Hematopoietic multipotent progenitor cell treated with erythropoietin and hydrocortisone succinate and interleukin-3 and kit ligand, for 17 days (in vitro differentiated cells): Measurements from ENCODE around the gene SCN4A.
"Not testable (repeated sequence)": the region's sequence is repeated elsewhere in the genome, so short reads cannot be mapped to it uniquely, and the experiment has no call there.

ENCODE experiments used
- DNase-seq: peaks from one replicate; pipeline ENCODE4 v3.0.0-alpha.2; 2015; ENCODE audit warnings: low spot score

The SCN4A gene

DNA sequence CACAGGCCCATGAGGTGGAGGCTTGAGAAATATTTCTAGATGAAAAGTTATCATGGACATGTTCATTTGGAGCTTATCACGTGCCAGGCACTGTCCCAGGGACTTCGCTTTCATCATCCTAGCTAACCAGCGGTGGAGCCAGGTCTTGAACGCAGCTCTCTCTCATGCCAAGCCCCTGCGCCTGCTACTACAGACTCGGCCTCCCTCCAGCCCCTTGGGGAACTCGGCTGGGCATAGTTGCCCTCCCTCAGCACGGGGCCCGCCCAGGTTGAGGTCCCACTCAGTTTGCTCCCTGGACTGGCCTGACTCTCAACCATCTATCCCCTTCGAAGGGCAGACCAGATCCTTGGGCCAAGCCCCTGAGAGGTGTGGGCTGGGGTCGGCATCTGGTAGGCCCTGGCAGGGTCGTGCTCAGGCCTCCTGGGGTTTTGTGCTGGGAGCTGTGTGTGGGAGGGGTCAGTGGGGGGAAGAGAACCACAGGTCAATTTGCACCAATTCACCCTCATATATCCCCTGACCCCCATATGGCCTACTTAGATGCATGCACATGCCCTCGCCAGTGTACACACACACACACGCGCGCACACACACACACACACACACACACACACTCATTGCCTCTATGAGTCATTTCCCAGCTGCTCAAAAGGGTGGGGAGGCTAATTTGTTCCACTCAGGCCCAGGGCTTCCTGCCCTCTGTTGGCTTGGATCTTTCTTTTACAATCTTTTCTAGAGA is 12.1 kb upstream of the SCN4A start:
- DNase-seq, result no peak

DNA sequence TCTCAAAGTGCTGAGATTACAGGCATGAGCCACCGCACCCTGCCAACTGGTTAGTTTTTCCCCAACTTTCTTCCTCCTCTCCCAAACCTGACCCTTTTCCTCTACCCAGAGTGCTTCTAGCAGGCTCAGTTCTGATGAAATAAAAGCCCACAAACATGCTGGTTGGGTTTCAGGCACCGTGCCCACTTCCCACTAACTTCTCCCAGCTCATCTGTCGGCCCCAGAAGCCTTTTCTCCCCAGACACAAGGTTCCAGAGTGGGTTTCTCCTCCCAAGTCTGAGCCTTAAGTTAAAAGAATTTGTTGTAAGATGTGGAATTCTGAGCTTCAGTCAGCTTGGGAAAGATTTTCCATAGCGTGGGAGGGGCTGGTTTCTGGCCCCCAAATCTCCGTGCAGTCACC is 11.5 kb upstream of the SCN4A start:
- no peak for DNase-seq

DNA sequence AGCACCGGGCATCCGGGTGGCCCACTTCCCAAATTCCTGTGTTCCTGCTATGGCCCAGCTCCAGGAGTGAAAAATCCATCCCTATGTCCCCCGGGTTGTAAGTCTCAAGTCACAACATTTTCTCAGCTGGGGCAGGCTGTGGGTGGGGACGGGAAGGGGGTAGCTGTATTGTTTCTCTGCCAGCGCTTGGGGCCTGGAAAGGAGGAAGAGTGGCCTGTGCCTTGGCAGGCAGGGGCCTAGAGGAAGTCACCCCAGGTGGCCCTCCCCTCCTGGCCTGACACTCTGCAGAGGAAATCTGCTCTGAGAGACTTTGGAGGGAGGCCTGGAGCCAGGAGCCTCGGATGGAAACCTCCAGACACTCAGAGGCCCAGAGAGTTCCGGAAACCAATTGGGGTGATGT is 10.6 kb upstream of the SCN4A start:
- DNase-seq, result no peak

DNA sequence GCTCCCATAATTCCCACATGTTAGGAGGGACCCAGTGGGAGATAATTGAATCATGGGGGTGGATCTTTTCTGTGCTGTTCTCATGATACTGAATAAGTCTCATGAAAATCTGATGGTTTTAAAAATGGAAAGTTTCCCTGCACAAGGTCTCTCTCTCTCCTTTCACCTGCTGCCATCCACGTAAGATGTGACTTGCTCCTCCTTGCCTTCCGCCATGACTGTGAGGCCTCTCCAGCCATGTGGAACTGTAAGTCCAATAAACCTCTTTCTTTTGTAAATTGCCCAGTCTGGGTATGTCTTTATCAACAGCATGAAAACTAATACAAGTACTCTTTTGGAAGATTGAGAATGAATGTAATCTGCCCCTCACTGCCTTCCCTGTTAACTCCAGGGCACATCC is 9.9 kb upstream of the SCN4A start:
- not testable (repeated sequence) for DNase-seq

DNA sequence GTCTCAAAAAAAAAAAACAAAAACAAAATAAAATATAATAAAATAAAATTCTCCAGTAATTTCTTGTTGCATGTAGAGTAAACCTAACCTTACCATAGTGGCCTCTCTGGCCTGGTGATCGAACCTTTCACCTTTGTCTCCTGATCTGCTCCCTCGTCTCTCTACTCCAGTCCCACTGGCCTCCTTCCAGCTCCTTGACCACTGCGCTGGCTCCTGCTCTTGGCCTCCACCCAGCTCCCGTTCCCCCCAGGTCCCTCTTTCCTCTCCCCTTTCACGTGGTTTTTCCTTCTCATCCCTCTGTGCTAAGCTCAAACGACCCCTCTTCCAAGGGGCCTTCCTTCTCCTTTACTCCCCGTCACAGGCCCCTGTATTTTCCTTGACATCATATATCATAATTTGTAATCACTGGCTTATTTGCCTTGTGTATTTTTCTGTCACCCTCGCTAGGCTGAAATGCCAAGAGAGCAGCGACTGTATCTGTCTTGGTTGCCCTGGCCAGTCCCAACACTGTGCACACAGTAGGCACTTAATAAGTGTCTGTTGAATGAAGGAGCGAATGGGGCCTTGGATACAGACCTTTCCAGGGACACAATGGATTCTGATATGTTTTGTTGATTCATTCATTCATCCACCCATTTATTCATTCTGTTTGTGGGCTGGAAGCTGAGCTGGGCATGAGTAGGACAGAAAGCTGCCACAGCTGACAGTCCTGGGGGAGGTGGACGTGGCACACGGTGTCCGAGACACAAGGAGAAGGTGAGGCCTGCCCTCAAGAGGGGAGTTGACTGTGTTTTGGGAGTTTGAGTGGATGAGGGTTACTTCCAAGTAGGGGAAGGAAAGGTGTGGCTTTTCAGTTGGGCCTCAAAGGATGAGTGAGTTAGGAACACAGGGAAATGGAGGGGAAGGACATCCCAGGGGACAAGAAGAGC is 5.8 kb upstream of the SCN4A start:
- DNase-seq, result no peak

DNA sequence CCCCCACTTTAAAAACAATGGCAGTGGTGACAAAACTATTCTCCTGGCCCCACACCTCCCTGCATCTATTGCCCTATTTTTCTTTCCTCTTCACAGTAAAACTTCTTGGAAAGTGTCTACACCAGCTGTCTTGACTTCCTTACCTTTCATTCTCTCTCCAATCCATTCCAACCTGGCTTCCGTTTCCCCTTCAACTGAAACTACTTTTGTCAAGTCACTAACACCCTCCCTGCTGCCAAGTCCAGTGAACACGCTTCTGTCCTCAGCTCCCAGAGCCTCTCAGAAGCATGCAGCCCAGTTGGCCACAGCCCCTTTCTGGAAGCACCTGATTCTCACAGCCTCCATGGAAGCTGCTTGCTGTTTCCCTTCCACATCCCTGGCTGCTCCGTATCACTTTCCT is 4.0 kb upstream of the SCN4A start:
- peak; percentile 34 for DNase-seq

DNA sequence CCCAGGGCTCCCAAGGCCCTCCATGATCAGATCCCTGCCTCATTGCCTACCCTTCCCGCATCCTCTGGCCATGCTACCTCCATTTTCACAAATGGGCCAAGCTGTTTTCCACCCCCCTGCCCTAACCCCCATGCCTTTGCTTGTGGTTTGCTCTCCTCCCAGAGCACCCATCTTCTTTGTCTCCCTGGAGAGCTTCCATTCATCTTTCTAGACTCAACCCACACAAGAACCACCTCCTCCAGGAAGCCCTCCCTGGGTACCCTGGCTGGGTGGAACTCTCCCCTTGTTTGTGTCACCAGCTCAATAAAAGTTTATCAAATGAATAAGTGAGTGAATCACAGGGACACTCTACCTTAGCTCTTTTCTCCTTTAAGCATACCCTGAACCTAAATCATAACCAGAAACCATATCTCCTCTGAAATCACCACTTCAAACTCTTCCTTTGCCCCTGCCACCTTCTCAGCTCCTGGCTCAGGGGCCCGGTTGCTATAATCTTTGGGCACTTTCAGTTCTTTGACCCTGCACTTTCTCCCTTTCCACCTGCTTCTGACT is 2.9 kb upstream of the SCN4A start:
- DNase-seq, result no peak

DNA sequence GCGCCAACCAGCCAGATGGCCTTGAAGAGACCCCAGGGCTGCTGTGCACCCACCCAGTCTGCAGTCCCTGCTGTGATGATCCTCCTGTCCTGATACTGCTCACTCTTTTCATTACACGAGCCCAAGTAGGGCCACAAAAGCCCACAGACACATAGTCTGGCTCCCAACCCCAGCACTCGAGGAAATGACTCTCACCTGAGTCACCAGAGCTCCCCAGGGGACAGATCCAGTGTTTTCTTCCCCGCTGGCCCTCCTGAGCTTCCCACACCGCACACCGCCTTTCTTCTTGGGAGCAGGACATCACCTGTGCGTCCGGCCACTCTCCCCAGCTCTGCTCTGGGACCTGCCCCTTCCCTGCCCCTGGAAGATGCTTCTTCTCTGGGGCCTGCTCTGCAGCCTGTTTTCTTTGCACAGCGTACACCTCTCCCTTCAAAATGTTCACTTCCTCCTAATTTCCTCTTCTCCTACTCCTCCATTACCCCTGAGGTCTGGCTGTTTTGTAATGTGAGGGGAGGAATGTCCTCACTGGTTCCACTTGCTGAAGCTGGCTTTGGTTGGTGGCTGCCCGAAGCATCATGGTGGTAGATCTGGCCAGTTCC is 2.0 kb upstream of the SCN4A start:
- no peak for DNase-seq

DNA sequence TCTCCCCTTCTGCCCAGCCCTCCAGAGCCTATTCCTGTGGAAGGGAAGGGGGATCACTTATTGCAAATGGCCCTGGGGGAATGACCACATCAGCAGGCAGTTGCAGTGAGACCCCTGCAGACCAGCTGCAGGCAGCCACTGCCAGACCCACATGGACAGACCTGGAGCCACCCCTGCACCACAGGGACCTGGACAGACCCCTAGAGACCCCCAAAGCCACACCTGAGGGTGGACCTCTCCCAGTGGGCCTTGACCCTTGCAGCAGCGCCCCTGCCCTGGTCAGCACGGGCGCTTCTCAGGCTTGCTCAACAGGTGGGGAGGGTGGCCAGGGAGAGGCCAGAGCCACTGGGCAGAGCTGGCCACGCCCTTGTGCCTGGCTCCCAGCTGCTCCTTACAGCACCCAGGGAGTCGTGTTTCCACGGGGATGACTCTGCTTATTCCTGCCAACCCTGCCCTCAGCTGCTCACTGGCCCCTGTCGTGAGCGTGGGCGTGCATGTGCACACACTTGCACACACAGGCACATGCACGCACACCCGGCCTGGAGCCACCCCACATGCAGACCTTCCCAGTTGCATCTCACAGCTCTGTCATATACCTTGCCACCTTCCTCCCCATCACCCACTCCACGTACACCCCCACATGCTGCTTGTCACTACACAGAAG is 1.3 kb upstream of the SCN4A start:
- DNase-seq, result no peak

DNA sequence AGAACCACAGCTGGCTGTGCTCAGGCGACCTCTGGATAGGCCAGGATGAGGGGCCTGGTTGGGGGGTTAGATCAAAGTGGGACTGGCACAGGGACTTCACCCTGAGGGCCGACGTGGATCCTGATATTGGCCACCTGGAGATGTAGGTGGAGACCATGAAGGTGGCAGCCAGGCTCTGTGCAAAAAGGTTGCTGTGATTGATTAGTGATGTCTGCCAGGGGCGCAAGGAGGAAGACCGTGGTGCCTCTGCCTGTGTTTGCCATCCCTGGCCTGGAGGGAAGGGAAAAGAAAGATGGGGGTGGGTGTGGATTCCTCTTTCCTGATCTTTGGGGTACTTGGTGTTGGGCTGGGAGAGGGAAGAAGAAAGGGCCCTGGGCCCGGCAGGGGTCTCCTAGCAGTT is 529 bp upstream of the SCN4A start:
- DNase-seq, result no peak

DNA sequence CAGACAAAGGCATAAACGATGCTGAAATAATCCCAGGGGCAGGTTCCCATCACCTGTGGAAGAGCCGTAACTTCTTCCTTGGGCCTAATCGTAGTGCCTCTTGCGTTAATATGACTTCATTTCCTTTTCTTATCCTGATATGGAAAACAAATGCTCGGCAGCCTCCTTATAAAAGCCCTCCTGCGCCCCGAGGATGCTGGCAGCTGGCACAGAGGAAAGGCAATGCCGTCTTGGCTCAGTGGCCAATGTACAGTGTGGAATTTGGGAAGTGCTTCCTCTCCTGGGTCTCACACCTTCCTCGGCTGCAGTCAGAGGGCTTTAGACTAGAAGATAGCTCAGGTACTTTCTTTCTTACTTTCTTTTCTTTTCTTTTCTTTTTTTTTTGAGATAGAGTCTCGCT is 3.4 kb downstream of the SCN4A start:
- no peak for DNase-seq

DNA sequence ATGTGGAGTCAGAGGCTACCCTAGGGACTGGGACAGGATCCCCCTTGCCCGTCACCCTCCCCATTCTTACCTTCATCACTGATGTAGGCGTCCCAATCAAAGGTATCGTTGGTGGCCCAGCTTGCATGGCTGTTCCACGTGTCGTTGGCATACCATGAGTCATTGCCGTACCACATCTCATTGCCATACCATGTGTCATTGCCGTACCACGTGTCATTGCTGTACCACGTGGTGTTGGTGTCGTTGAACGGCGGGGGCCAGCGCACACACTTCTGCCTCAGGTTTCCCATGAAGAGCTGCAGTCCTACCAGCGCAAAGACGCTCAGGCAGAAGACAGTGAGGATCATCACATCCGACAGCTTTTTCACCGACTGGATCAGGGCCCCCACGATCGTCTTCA is 4.8 kb downstream of the SCN4A start:
- DNase-seq, result no peak

DNA sequence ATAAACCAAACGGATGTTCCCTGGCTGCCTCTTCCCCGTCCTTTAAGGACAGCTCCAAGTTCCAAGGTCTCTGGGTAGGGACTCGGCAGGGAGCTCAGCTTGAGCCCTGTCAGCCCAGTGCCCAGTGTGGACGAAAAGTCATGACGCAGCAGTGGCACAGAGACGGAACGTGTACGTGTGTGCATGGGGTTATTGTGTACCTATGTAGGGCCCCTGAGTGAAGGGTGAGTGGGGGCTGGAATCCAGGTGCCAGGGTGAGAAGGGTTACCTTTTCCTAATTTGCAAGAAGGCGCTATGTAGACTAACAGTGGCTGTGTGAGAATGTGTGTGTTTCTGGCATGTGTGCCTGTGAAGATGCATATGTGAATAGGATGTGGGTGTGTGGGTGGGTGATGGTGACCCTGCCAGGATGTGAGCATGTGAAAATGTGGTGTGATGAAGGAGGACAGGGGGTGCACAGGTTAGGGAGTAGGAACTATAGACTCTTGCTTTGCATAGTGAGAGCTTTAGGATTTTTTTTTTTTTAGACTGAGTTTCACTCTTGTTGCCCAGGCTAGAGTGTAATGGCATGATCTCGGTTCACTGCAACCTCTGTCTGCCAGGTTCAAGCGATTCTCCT is 6.0 kb downstream of the SCN4A start:
- no peak for DNase-seq

DNA sequence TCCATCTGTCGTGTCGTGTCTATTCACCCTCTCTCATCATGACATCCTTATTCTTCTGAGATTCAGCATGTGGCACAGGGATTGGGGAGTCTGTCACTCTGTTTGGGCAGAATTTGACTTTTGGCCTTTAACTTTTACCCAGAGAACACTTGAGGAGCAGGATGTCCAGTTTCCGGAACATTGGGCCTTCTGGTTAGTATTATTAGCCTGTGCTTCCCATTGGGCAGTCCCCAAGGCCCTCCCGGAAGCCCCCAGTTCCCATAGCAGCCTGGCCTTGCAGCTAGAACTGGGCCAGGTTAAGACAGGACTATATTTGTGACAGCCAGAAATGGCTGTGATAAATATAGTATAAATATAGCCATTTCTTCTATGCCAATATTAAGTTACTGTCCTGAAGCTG is 9.6 kb downstream of the SCN4A start:
- DNase-seq, result no peak

DNA sequence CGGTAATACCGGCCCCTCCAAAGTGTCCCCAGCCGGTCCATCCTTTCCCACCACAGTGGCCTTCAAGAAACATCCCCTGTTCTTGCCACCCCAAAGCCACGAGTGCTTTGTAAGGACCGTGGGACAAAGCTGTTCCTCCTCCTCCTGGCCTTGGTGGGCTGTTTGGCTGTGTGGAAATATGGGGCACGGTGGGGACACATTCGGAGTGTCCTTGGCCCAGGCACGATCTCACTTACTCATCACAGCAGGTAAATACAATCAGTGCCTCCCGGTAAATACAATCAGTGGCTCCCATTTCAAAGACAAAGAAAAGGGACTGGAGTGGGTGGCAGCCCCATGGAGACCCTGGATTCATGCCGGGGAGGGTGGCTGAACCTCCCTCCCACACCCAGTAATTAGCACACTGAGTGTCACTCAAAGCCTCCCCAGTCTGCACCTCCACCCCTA is 10.4 kb downstream of the SCN4A start:
- no peak for DNase-seq

DNA sequence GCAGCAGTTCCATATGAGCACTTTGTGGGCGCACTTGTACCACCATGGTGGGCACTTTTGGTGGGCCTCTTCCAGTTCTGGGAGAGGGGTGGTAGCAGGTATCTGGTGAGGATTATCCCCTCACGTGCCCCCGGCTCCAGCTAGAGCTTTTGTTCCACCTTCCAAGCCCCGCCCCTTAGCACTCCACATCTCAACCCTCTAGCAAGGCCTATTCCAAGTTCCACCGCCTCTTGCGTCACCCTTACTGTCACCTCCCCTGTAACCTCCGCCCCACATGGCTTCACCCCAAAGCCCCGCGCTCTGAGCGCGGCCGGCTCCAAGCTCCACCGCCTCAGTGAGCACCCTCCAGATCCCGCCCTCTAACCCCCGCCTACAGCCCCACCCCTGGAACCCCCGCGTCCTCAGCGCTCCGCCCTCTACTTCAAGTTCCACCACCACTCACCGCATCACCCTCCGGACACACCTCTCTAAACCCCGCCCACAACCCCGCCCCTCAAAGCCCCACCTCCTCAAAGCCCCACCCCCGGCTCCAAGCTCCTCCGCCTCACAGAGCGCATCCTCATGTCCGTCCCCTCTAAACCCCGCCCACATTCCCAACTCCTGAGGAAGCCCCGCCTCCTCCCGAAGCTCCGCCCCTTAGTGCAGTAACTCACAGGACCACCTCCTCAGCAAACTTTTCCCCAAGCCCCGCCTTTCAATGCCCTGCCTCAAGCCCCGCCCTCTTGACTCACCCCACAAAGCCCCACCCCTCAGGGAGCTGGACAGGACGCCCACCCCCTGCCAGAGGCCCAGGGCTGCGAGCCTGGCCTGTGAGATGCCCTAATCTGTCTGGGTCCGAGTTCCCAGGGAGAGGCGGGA is 11.1 kb downstream of the SCN4A start:
- peak; percentile 69 for DNase-seq

DNA sequence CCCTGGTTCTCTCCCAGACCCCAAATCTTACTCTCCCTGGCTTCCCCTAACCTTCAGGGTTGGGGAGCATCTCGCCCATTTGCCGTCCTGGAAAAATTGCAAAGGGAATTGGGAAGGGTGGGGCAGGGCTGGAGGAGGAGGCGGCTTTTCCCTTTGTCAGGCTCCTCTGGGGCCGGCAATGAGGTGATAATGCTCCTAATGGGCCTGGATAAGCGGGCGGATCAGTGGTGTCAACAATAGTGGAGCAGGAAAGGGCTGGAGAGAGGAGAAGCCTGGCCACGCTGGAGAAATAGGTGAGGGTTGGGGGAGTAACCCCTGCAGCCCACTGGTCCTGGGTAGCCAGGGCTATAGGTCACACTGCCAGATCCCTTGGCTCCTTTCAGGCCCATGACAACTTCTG is 12.3 kb downstream of the SCN4A start:
- DNase-seq, result no peak

DNA sequence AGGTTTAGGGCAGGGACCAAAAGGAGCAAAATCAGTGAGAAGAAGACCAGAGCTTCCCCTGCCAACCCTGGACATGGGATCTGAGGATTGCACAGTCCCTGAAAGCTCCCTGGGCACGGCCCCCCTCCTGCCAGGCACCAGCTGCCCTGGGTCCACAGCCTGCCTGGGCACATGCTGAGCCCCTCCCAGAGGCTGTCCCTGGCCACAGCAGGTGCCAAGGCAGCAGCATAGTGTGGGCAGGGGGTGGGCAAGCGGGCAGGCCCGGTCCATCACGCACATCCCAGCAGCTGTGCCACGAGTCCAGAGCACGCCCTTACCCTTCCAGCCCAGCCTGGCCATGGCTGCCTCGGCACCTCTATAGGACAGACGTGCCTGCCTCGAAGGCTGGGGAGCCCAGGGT is 12.7 kb downstream of the SCN4A start:
- DNase-seq, result no peak

DNA sequence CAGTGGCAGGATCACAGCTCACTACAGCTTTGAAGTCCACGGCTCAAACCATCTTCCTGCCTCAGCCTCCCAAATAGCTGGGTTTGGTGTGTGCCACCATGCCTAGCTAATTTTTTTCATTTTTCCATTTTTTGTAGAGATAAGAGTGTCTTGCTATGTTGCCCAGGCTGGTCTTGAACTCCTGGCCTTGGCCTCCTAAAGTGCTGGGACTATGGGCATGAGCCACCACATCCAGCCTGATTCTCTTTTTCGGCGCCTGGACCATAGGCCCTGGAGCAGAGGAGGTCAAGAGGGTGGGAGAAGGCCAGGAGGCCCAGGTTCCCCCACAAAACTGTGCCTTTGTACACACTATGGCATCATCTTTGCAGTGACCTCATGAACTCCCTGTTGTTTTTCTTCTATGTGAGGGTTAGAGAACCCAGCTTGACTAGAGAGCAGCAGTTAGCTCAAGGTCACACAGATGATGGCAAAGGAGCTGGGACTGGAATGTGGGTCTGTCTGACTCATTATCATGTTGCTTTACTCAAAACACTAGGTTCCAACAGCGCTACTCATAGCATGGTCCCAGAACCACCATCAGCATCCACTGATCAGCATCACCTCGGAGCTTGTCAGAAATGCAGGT is 16.3 kb downstream of the SCN4A start:
- no peak for DNase-seq

DNA sequence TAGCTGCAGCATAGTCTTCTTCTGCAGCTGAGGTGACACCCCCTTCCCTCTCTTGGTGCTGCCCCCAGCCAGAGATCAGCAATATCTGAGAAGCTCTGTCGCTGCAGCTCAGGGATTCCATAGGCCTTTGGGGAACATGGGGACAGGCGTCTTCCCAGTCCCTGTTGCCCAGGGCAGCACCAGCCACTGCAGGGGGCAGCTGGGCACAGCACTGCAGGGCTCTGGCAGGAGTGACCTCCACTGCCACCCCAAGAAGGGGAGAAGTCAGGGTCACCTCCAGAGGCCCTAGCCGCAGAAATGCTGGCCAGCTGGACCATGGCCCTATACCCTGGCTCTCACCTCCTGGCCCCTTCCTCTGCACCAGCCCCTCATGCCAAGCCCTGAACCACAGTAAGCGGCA is 16.9 kb downstream of the SCN4A start:
- no peak for DNase-seq
